K562 (cell line): ENCODE measurements around the gene BACH1. TPM values are rescaled to one million over a fixed set of nuclear protein-coding genes. Genes with fewer than 3 reads are reported as not detected.
"Not testable (repeated sequence)": the region's sequence is repeated elsewhere in the genome, so short reads cannot be mapped to it uniquely, and the experiment has no call there.

Source experiments
- ARID1B ChIP-seq: fragments of 450-650 bp; IDR thresholded peaks from 2 replicates; pipeline ENCODE4 v1.6.1; 2016; ENCODE audit warnings: antibody characterized with exemption, mild to moderate bottlenecking, inconsistent platforms
- CEBPB ChIP-seq: fragments of 450-650 bp; IDR thresholded peaks from 2 replicates; pipeline ENCODE4 v1.6.1; 2016; ENCODE audit warnings: missing genetic modification characterization, missing compliant biosample characterization
- DMBX1 ChIP-seq: fragments of 250-450 bp; sonication (Bioruptor Pico); IDR thresholded peaks from 2 replicates; pipeline ENCODE4 v1.8.0; 2022; ENCODE audit warnings: inconsistent platforms, mild to moderate bottlenecking, moderate library complexity, borderline replicate concordance
- DPF2 ChIP-seq: fragments of 450-650 bp; IDR thresholded peaks from 2 replicates; pipeline ENCODE4 v1.6.1; 2016
- HDAC1 ChIP-seq, 2 experiments: fragments of 450-650 bp; IDR thresholded peaks; 2 replicates each; pipeline ENCODE4 v1.6.1; 2016 to 2017; ENCODE audit warnings: inconsistent platforms in 1 of 2, mild to moderate bottlenecking in 1 of 2, moderate library complexity in 1 of 2
- MTA2 ChIP-seq: fragments of 450-650 bp; IDR thresholded peaks from 2 replicates; pipeline ENCODE4 v1.6.1; 2016; ENCODE audit warnings: low read depth
- MYNN ChIP-seq, 2 experiments: sonication (generic); formaldehyde crosslinking in 1 of 2; IDR thresholded peaks; 2 replicates each; pipeline versions ENCODE4 v1.5.0 to v1.6.1; 2016 to 2020; ENCODE audit warnings: antibody characterized with exemption in 1 of 2, missing genetic modification reagents in 1 of 2
- RAD21 ChIP-seq, 2 experiments: fragments of 250-450 bp in 1 of 2; fragments of 450-650 bp in 1 of 2; sonication (Bioruptor Pico) in 1 of 2; formaldehyde crosslinking in 1 of 2; IDR thresholded peaks in 1 of 2; conservative IDR thresholded peaks in 1 of 2; 2 replicates each; pipeline versions ENCODE4 v1.4.0 to v1.8.0; 2020 to 2022; ENCODE audit warnings: mild to moderate bottlenecking in 2 of 2, moderate library complexity in 1 of 2
- SMARCC2 ChIP-seq: fragments of 450-650 bp; IDR thresholded peaks from 2 replicates; pipeline ENCODE4 v1.6.1; 2017; ENCODE audit warnings: antibody characterized with exemption, moderate library complexity, mild to moderate bottlenecking, low read depth
- SOX6 ChIP-seq: fragments of 450-650 bp; IDR thresholded peaks from 2 replicates; pipeline ENCODE4 v1.6.1; 2014; ENCODE audit warnings: mild to moderate bottlenecking
- TEAD4 ChIP-seq, 2 experiments: sonication (generic) in 1 of 2; formaldehyde crosslinking in 1 of 2; IDR thresholded peaks; 2 replicates each; pipeline versions ENCODE4 v1.6.1 to v1.8.0; 2012 to 2022; ENCODE audit warnings: borderline replicate concordance in 1 of 2, inconsistent platforms in 1 of 2, low read length in 1 of 2, mild to moderate bottlenecking in 1 of 2, missing genetic modification reagents in 1 of 2
- ZNF449 ChIP-seq: fragments of 250-450 bp; sonication (Bioruptor Pico); IDR thresholded peaks from 2 replicates; pipeline ENCODE4 v1.8.0; 2022; ENCODE audit warnings: moderate library complexity, mild to moderate bottlenecking, inconsistent platforms
- ZNF592 ChIP-seq: fragments of 450-650 bp; IDR thresholded peaks from 2 replicates; pipeline ENCODE4 v1.6.1; 2017; ENCODE audit warnings: antibody characterized with exemption, mild to moderate bottlenecking
- ZNF766 ChIP-seq: fragments of 200-800 bp; sonication (Bioruptor generic); conservative IDR thresholded peaks from 2 replicates; pipeline ENCODE4 v1.6.1; 2016; ENCODE audit warnings: missing genetic modification characterization, missing compliant biosample characterization
- polyA plus RNA-seq, 8 experiments: library from polyadenylated mRNA; depleted of rRNA in 4 of 8; stranded (reverse) in 5 of 8; unstranded in 3 of 8; fragments of >200 nt; fragmentation: Nextera tagmentation in 2 of 8; fragmentation: Illumina TruSeq in 1 of 8; extraction: Ambion mirVana in 2 of 8; extraction: Trizol in 1 of 8; gene quantifications; 2 replicates each; pipeline versions ENCODE4 v1.2.1 to v1.2.3, GENCODE V29; 2011 to 2014; ENCODE audit warnings: inconsistent platforms in 1 of 8, missing spikeins in 1 of 8
- total RNA-seq, 7 experiments: library from RNA; depleted of rRNA in 6 of 7; stranded (reverse); fragments of >200 nt in 6 of 7; fragmentation: Illumina TruSeq in 2 of 7; extraction: Trizol in 2 of 7; gene quantifications; 2 replicates each; pipeline versions ENCODE4 v1.2.1 to v1.2.3, GENCODE V29; 2011 to 2021; ENCODE audit warnings: low replicate concordance in 1 of 7
- TF ChIP-seq, protein P1 (sequence below): fragments of 450-650 bp; formaldehyde crosslinking; IDR thresholded peaks from 2 replicates; pipeline ENCODE4 v1.4.0; 2022; ENCODE audit warnings: missing genetic modification characterization
- TF ChIP-seq, protein P2 (sequence below), 2 experiments: fragments of 450-650 bp in 1 of 2; sonication (generic) in 1 of 2; formaldehyde crosslinking in 1 of 2; IDR thresholded peaks in 1 of 2; conservative IDR thresholded peaks in 1 of 2; 2 replicates each; pipeline versions ENCODE4 v1.6.1 to v1.8.1; 2016 to 2023; ENCODE audit warnings: mild to moderate bottlenecking in 2 of 2, moderate library complexity in 2 of 2, inconsistent platforms in 1 of 2, missing genetic modification reagents in 1 of 2
- TF ChIP-seq, protein P3 (sequence below): fragments of 450-650 bp; formaldehyde crosslinking; IDR thresholded peaks from 2 replicates; pipeline ENCODE4 v1.4.0; 2020; ENCODE audit warnings: mild to moderate bottlenecking, moderate library complexity

Gene BACH1
- total and polyA plus RNA-seq, 9 of the 15 experiments (the other 6 are each of a cell fraction or from before 2014, with no cell fraction given), result 10.6 to 58.5 (median 28.6) TPM

GRCh38 chr21:29356810-29357209 is 58.1 kb downstream of the BACH1 start (continued):
- 0 out of 2 replicates have a peak, but pooled peaks have one; percentile 17 for TF ChIP-seq CEBPB (tag)
- TF ChIP-seq, protein P1, sequence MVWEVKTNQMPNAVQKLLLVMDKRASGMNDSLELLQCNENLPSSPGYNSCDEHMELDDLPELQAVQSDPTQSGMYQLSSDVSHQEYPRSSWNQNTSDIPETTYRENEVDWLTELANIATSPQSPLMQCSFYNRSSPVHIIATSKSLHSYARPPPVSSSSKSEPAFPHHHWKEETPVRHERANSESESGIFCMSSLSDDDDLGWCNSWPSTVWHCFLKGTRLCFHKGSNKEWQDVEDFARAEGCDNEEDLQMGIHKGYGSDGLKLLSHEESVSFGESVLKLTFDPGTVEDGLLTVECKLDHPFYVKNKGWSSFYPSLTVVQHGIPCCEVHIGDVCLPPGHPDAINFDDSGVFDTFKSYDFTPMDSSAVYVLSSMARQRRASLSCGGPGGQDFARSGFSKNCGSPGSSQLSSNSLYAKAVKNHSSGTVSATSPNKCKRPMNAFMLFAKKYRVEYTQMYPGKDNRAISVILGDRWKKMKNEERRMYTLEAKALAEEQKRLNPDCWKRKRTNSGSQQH (CRISPR knock-in tag), result 0 out of 2 replicates have a peak, but pooled peaks have one; percentile 51
- TF ChIP-seq HDAC1 (IDR thresholded peaks at IDR 0.05), result peak in 1 of 2 experiments; percentile 29; a peak in 1 of 4 replicates
- TF ChIP-seq, protein P2, sequence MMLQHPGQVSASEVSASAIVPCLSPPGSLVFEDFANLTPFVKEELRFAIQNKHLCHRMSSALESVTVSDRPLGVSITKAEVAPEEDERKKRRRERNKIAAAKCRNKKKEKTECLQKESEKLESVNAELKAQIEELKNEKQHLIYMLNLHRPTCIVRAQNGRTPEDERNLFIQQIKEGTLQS (IDR thresholded peaks at IDR 0.05), result peak; percentile 21; the same call in 1 of the 2 replicates
- TF ChIP-seq, protein P2 (CRISPR knock-in tag; conservative IDR thresholded peaks at IDR 0.05), result not testable (repeated sequence)
- TF ChIP-seq ZNF592, result peak; percentile 40; the same call in 1 of the 2 replicates
- TF ChIP-seq SMARCC2, result 0 out of 2 replicates have a peak, but pooled peaks have one; percentile 43
- TF ChIP-seq DMBX1 (CRISPR knock-in tag), result peak; percentile 26; the same call in 1 of the 2 replicates
- TF ChIP-seq ARID1B, result peak; percentile 90
- TF ChIP-seq, protein P3, sequence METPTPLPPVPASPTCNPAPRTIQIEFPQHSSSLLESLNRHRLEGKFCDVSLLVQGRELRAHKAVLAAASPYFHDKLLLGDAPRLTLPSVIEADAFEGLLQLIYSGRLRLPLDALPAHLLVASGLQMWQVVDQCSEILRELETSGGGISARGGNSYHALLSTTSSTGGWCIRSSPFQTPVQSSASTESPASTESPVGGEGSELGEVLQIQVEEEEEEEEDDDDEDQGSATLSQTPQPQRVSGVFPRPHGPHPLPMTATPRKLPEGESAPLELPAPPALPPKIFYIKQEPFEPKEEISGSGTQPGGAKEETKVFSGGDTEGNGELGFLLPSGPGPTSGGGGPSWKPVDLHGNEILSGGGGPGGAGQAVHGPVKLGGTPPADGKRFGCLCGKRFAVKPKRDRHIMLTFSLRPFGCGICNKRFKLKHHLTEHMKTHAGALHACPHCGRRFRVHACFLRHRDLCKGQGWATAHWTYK (CRISPR knock-in tag), result 0 out of 2 replicates have a peak, but pooled peaks have one; percentile 30
- 0 out of 2 replicates have a peak, but pooled peaks have one; percentile 13 for TF ChIP-seq ZNF449 (CRISPR knock-in tag)
- 0 out of 2 replicates have a peak, but pooled peaks have one; percentile 18 for TF ChIP-seq MYNN (IDR thresholded peaks at IDR 0.05)
- TF ChIP-seq MYNN (CRISPR knock-in tag; IDR thresholded peaks at IDR 0.05); TEAD4 (CRISPR knock-in tag; IDR thresholded peaks at IDR 0.05; ENCODE audit: borderline replicate concordance): not testable (repeated sequence)
- peak; percentile 76; the same call in 1 of the 2 replicates for TF ChIP-seq ZNF766
- peak; percentile 70 for TF ChIP-seq TEAD4 (IDR thresholded peaks at IDR 0.05; ENCODE audit: low read length)
- TF ChIP-seq DPF2, result peak; percentile 79
- TF ChIP-seq SOX6, result peak; percentile 83
- peak in 1 of 2 experiments; percentile 34; a peak in 2 of 4 replicates for TF ChIP-seq RAD21 (CRISPR knock-in tag; conservative IDR thresholded peaks at IDR 0.05 in 1 of 2, IDR thresholded peaks at IDR 0.05 in 1 of 2)
- peak; percentile 60 for TF ChIP-seq MTA2
